ENCODE data around the gene CSF1.

GRCh38 chr1:109928591-109929111, 18.0 kb downstream of the CSF1 start:
- peak; percentile 6 for TF ChIP-seq POLR2A (IDR thresholded peaks at IDR 0.05; ENCODE audit: low read length)
- TF ChIP-seq GATA1 (IDR thresholded peaks at IDR 0.05; ENCODE audit: low read depth, low read length), result no peak

All from erythroblast (primary cell).